ENCODE measurements around the gene MEPCE. TPM values are rescaled to one million over a fixed set of nuclear protein-coding genes. Genes with fewer than 3 reads are reported as not detected.

Gene MEPCE
- total and polyA plus RNA-seq, 9 of the 15 experiments (the other 6 are each of a cell fraction or from before 2014, with no cell fraction given) = 10.9 to 76.3 (median 44.1) TPM

- TF ChIP-seq ZFP1 (CRISPR knock-in tag; IDR thresholded peaks at IDR 0.05) = no peak
- TF ChIP-seq ZBTB17 (CRISPR knock-in tag; IDR thresholded peaks at IDR 0.05) = peak; percentile 24; the same call in 1 of the 2 replicates
- TF ChIP-seq ZBTB1 (CRISPR knock-in tag; IDR thresholded peaks at IDR 0.05; ENCODE audit: borderline replicate concordance, low read depth) = no peak
- TF ChIP-seq SNRNP70 (optimal IDR thresholded peaks at IDR 0.05; ENCODE audit: low read depth, low read length) = no peak
- no peak for TF ChIP-seq MAFK (IDR thresholded peaks at IDR 0.05; ENCODE audit: low read length)
- no peak for TF ChIP-seq POLR3A (IDR thresholded peaks at IDR 0.05; ENCODE audit: borderline replicate concordance, extremely low read depth, insufficient read depth, insufficient read length)
- TF ChIP-seq, protein P1, sequence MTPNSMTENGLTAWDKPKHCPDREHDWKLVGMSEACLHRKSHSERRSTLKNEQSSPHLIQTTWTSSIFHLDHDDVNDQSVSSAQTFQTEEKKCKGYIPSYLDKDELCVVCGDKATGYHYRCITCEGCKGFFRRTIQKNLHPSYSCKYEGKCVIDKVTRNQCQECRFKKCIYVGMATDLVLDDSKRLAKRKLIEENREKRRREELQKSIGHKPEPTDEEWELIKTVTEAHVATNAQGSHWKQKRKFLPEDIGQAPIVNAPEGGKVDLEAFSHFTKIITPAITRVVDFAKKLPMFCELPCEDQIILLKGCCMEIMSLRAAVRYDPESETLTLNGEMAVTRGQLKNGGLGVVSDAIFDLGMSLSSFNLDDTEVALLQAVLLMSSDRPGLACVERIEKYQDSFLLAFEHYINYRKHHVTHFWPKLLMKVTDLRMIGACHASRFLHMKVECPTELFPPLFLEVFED (CRISPR knock-in tag; conservative IDR thresholded peaks at IDR 0.05) = 0 out of 2 replicates have a peak, but pooled peaks have one; percentile 22
- TF ChIP-seq HNRNPLL (IDR thresholded peaks at IDR 0.05; ENCODE audit: low read depth, low read length, poor library complexity, severe bottlenecking) = no peak
- no peak for TF ChIP-seq ZNF146 (CRISPR knock-in tag; IDR thresholded peaks at IDR 0.05; ENCODE audit: unreplicated experiment)
- TF ChIP-seq, protein P2, sequence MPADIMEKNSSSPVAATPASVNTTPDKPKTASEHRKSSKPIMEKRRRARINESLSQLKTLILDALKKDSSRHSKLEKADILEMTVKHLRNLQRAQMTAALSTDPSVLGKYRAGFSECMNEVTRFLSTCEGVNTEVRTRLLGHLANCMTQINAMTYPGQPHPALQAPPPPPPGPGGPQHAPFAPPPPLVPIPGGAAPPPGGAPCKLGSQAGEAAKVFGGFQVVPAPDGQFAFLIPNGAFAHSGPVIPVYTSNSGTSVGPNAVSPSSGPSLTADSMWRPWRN (IDR thresholded peaks at IDR 0.05; ENCODE audit: low read depth) = no peak
- no peak for TF ChIP-seq NR2F6 (CRISPR knock-in tag; IDR thresholded peaks at IDR 0.05)
- TF ChIP-seq POLR2AphosphoS2 (IDR thresholded peaks at IDR 0.05; ENCODE audit: low read length) = peak; percentile 44; the same call in 1 of the 2 replicates
- no peak for TF ChIP-seq GABPB2 (CRISPR knock-in tag; conservative IDR thresholded peaks at IDR 0.05)
- 0 out of 2 replicates have a peak, but pooled peaks have one; percentile 19 for TF ChIP-seq USF1 (CRISPR knock-in tag; IDR thresholded peaks at IDR 0.05)
- no peak for TF ChIP-seq NCOA4 (IDR thresholded peaks at IDR 0.05; ENCODE audit: partially characterized antibody)
- TF ChIP-seq NFE2L1 (tag; IDR thresholded peaks at IDR 0.05; ENCODE audit: borderline replicate concordance, low read depth) = no peak
- TF ChIP-seq RCOR1 (IDR thresholded peaks at IDR 0.05; ENCODE audit: borderline replicate concordance in 1 of 2, low read depth in 2 of 2, low read length in 2 of 2) = no peak; a peak in 1 of 4 replicates
- no peak for TF ChIP-seq ARNT (IDR thresholded peaks at IDR 0.05)
- TF ChIP-seq, protein P3, sequence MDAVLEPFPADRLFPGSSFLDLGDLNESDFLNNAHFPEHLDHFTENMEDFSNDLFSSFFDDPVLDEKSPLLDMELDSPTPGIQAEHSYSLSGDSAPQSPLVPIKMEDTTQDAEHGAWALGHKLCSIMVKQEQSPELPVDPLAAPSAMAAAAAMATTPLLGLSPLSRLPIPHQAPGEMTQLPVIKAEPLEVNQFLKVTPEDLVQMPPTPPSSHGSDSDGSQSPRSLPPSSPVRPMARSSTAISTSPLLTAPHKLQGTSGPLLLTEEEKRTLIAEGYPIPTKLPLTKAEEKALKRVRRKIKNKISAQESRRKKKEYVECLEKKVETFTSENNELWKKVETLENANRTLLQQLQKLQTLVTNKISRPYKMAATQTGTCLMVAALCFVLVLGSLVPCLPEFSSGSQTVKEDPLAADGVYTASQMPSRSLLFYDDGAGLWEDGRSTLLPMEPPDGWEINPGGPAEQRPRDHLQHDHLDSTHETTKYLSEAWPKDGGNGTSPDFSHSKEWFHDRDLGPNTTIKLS (IDR thresholded peaks at IDR 0.05; ENCODE audit: borderline replicate concordance, low read depth) = peak; percentile 56; the same call in 1 of the 2 replicates
- TF ChIP-seq ZNF133 (CRISPR knock-in tag; IDR thresholded peaks at IDR 0.05) = no peak
- TF ChIP-seq, protein P4, sequence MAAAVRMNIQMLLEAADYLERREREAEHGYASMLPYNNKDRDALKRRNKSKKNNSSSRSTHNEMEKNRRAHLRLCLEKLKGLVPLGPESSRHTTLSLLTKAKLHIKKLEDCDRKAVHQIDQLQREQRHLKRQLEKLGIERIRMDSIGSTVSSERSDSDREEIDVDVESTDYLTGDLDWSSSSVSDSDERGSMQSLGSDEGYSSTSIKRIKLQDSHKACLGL (CRISPR knock-in tag; IDR thresholded peaks at IDR 0.05; ENCODE audit: borderline replicate concordance, poor library complexity, severe bottlenecking) = no peak
These were observed at the start of gene MEPCE (continued) for GRCh38 chr7:100429637-100430492.
